GM21515 (cell line): Measurements from ENCODE around the gene SH2B2.
"Not testable (repeated sequence)": the region's sequence is repeated elsewhere in the genome, so short reads cannot be mapped to it uniquely, and the experiment has no call there.

Experiments used
- ATAC-seq: cut with Tn5 transposase; IDR thresholded peaks from one replicate; pipeline ENCODE4 v1.9.1; 2021; ENCODE audit not compliant: unreplicated experiment

SH2B2 gene

GRCh38 chr7:102284891-102285539, 1.7 kb upstream of the SH2B2 start:
- ATAC-seq, result no peak

DNA sequence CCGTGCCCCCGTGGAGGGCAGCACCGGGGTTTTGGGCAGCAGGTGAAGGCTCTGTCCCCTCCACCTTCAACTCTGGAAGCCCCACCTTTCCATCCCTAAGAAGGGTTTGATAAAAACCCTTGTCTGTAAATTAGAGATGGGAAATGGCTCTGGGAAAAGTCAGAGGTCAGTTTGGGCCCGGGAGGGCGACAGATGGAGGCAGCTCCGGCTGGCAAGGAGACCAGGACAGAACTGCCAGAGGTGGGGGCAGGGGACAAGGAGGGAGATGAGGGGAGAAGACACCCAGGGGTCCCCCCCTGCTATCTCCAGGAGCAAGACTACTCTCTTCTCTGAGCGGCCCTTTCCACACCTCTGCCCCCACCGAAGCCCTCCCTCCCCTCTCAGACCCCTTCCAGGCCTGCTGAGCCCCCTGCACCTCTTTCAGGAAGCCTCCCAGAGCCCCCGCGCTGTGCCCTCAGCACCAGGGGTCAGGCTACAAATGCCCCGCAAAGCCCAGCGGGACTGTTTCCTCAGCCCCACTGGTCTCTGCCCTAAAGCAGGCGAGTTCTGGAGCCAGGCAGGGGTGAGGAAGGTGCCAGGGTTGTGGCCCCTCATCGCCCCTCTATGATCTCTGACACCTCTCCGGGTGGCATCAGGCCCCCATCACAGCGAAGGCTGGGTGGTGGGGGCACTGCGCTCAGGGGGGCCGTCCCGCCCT, 980 bp upstream of the SH2B2 start:
- no peak for ATAC-seq

DNA sequence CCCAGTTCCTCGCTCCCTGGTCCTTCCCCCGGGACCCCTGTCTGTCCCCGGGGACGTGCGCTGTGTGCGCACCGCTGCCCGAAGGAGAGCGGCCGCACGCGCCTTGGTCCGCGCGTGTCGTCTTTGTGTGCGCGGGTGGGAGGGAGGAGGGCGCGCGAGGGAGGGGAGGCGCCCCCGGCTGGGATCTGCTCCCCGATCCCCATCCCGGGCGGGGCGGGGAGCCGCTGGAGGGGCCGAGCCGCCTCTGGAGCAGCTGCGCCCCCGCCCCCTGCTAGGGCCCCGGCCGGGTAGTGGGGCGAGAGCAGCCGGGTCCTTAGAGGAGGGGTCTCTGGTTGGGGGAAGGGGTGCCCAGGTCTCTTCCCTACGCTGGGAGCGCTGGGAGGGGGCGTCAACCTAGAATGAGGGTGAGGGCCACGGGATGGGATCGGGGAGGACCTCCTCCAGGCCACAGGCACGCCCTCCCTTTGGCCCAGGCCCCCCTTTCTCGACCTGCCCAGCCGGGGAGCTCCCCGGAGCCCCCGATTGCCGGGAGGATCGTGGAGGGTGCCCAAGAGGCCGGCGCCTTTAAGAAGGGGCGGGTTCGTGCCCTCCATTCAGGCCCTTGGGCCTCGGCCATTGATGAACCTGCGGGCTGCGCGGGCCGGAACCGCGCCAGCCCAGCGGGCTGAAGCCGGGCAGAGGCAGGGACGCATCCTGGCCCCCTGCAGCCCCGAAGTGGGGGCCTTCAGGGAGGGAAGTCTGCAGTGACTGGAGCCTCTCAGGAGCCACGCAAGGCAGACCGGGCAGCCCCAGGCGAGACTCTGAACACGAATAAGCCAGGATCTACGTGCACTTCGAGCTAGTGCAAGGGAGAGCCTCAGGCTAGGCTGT, 678 bp downstream of the SH2B2 start:
- ATAC-seq, result no peak

- no peak for ATAC-seq
These were observed 1.3 kb downstream of the SH2B2 start for GRCh38 chr7:102287981-102288278.

- no peak for ATAC-seq
These were observed 1.7 kb downstream of the SH2B2 start for GRCh38 chr7:102288285-102288930.

- no peak for ATAC-seq
These were observed 2.4 kb downstream of the SH2B2 start for GRCh38 chr7:102289057-102289456.

DNA sequence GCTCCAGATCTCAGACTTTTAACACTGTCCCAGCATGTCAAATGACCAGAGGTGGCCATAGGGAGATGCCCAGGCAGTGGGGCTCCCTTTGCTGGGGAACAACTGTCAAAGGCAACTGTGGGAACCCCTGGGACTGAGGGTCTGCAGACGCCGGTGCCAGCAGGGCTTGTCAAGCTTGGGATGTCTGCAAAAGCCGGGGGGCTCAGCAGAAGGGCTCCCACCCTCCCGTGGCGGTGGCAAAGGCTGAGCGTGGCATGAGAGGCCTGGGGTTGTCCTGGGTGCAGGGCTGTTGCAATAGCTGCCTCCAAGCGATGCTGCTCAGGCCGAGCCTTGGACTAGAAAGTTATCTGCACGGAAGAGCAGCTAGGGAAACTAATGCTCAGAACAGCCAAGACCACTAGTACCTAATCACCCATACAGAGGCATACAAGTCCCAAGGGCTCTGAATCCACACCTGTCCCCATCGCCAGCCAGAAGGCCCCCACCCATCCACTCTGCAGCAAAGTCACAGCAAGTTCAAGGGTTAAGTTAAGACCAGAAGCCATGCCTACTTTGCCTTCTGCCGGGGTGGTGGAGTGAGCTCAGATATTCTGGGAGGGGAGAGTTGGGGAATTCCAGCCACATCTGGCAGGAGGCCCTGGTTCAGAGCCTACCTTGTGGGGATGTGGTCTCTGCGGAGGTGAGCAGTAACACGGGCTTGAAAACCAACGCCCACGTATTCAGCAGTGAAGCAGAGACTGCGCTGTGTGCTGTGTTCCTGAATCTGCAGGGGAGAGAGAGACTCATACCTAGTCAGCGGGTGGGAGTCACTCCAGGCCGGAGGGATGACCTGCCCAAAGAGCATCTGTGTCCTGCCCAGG, 4.6 kb downstream of the SH2B2 start:
- peak; percentile 41 for ATAC-seq

DNA sequence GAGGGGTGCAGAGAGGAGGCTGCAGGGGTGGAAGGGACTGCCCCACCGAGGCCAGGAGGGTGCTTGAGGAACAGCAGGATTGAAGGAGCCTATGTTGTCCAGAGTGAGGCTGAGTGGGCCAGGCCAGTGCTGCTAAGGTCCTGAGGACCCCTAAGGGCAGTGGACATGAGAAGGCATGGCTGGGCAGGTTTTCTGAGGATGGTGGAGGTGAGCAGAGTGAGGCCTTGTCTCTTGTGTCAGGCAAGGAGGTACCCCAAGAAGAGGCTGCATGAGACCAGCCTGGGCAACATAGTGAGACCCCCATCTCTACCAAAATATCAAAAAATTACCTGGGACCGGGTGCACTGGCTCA, 5.2 kb downstream of the SH2B2 start:
- no peak for ATAC-seq

GRCh38 chr7:102292813-102293798, 6.4 kb downstream of the SH2B2 start:
- ATAC-seq, result no peak

DNA sequence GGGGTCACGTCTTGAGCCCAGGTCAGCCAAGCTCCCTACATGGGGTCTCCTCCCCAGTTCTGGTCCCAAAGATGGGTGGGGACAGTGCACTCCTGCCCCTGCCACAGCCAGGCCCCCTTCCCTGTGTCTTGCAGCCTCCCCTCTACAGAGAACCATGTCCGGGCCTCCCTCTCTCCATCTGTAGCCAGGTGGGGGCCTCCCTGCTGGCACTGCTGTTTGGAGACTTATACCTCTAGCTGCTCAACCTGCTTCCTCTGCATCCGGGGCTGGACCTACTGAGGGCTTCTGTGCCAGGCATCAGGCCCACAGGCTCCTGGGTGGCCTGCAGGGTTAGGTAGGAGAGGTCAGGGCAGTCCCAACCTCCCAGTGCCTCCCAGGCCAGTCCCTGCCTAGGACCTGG, 7.9 kb downstream of the SH2B2 start:
- no peak for ATAC-seq

GRCh38 chr7:102295346-102296178, 8.9 kb downstream of the SH2B2 start:
- ATAC-seq, result no peak

- ATAC-seq, result no peak
These were observed 9.4 kb downstream of the SH2B2 start for GRCh38 chr7:102296179-102296438.

GRCh38 chr7:102296514-102296913, 9.8 kb downstream of the SH2B2 start:
- no peak for ATAC-seq

- ATAC-seq, result no peak
These were observed 11.0 kb downstream of the SH2B2 start for GRCh38 chr7:102297487-102298218.

DNA sequence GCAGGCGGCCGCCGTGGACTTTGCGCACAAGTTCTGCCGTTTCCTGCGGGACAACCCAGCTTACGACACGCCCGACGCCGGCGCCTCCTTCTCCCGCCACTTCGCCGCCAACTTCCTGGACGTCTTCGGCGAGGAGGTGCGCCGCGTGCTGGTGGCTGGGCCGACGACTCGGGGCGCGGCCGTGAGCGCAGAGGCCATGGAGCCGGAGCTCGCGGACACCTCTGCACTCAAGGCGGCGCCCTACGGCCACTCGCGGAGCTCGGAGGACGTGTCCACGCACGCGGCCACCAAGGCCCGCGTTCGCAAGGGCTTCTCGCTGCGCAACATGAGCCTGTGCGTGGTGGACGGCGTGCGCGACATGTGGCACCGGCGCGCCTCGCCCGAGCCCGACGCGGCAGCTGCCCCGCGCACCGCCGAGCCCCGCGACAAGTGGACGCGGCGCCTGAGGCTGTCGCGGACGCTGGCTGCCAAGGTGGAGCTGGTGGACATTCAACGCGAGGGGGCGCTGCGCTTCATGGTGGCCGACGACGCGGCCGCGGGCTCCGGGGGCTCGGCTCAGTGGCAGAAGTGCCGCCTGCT, 14.1 kb downstream of the SH2B2 start:
- no peak for ATAC-seq

DNA sequence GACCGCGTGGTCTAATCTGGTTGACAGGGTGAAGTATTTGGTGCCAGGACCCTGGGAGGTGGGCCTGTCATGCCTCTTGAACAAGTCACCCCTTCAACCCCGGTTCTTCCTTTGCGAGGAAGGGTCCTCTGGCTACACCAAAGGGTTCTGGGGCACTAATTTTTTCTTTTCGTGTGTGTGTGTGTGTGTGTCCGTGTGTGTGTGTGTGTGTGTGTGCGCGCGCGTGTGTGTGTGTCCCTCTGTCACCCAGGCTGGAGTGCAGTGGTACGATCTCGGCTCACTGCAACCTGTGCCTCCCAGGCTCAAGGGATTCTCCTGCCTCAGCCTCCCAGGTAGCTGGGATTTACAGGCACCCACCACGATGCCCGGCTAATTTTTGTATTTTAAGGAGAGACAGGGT, 14.7 kb downstream of the SH2B2 start:
- not testable (repeated sequence) for ATAC-seq

GRCh38 chr7:102302025-102302424, 15.4 kb downstream of the SH2B2 start:
- ATAC-seq, result no peak
